Non-pigmented ciliary epithelial cell (primary cell): ENCODE data around the gene SNX9.

Experiments
- DNase-seq: peaks from one replicate; pipeline ENCODE4 v3.0.0-alpha.2; 2010; ENCODE audit warnings: low read depth

SNX9 gene

GRCh38 chr6:157859775-157860504 lies 36.9 kb downstream of the SNX9 start:
- DNase-seq, result no peak

- no peak for DNase-seq
Observed at GRCh38 chr6:157860505-157860991, 37.5 kb downstream of the SNX9 start.

GRCh38 chr6:157861184-157861583 lies 38.1 kb downstream of the SNX9 start:
- no peak for DNase-seq

DNA sequence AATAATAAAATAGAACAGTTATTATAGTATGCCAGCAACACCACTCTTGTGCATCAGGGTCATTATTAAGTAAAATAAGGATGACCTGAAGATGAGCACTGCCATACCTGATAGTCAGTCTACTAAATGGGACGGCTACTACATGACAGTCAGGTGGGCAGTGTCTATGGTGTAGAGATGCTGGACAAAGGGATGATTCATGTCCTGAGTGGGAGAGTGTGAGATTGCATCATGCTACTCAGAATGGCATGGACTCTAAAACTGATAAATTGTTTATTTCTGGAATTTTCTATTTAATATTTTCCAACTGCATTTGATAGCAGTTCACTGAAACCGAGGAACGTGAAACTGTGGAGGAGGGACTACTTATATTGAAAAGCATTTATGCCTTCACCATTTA lies 38.8 kb downstream of the SNX9 start:
- no peak for DNase-seq

DNA sequence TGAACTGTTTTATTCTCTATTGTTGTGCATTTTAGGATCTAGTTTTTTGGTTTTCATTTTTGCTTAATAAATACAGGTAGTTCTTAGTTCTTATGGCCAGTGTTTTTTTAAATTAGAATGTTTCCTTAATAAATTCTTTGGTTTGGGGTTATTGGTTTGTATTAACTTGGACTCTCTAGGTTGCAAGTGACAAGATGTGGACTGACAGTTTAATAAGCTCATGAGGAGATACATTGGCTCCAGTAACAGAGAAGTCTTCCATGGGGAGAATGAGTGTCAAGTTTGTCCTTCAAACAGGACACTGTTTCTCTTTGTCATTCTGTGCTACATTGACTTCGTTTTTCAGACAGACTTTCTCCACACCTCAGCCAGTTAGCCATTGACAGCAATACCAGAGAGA lies 39.7 kb downstream of the SNX9 start:
- DNase-seq, result no peak

DNA sequence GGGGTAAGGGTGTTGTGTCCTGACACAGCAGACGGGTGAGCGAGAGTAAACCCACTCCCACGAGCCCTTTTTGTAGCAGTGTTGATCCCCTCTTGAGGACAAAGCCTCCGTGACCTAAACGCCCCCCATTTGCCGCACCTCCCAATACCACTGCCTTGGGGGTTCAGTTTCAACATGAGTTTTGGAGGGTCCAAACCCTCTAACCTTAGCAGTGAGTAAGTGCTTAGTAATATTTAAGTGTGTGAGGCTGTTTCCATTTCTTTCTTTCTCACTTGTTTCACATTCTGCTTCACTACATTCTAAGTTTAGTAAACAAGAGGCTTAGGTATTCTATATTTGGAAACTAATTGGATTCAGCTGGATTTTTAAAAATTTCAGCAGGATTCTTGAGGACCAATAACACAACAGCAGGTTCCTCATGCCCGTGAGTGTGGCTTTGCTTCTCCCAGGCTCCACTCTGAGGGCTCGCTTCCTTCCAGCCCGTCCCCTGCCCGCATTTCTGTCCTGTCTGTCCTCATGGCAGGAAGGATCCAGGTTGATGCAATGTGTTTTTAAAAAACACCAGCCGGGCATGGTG lies 41.2 kb downstream of the SNX9 start:
- no peak for DNase-seq

- no peak for DNase-seq
Observed at GRCh38 chr6:157865249-157865648, 42.2 kb downstream of the SNX9 start.

GRCh38 chr6:157867155-157867559 lies 44.1 kb downstream of the SNX9 start:
- DNase-seq, result no peak

- DNase-seq, result no peak
Observed at GRCh38 chr6:157867981-157868380, 44.9 kb downstream of the SNX9 start.

DNA sequence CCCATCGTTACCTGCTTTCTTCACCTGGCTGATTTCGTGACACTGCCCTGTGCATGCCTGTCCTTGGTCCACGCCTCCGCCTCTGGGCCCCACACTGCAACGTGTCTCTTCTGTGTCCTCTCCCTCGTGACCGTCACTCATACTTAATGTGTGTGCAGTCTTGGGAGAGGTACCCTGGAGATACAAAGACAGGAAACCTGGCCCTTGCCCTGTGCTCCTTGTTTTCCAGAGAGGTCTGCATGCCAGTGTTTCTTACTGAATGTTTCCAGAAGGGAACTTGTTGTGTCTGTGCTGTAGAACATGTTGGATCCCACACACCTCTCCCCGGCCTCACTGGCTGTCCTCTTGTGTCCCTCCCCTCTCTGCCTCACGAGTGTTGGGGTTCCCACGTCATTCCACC lies 45.8 kb downstream of the SNX9 start:
- DNase-seq, result no peak

- no peak for DNase-seq
Observed at GRCh38 chr6:157869673-157870302, 46.7 kb downstream of the SNX9 start.

DNA sequence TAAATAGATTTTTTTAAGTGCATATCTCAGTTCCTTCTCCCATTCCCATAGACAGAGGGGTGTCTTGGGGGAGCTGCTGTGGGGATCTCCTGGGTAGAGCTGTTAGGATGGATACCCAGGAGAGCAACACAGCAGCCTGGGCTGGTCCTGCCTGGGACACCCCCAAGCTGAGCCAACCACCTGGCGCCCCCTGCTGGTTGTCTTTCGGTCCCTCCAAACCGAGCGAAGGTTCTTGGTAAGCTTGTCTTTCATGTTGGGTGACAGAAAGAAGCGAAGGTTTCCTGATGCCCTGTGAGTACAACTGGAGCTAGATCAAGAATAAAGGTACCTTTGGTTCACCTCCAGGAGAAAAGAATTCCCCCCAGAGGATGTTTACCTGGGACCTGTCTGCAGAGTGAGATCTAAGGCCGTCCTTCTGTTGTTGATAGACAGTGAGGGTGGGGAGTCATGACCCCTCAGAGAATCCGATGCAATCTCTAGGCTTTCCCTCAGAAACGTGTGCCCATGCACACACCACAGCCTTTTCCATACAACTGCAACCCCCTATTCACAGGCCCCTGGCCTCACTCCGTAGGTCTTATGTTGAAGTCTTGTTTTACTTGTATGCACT lies 50.8 kb downstream of the SNX9 start:
- no peak for DNase-seq

GRCh38 chr6:157877149-157877548 lies 54.1 kb downstream of the SNX9 start:
- no peak for DNase-seq

DNA sequence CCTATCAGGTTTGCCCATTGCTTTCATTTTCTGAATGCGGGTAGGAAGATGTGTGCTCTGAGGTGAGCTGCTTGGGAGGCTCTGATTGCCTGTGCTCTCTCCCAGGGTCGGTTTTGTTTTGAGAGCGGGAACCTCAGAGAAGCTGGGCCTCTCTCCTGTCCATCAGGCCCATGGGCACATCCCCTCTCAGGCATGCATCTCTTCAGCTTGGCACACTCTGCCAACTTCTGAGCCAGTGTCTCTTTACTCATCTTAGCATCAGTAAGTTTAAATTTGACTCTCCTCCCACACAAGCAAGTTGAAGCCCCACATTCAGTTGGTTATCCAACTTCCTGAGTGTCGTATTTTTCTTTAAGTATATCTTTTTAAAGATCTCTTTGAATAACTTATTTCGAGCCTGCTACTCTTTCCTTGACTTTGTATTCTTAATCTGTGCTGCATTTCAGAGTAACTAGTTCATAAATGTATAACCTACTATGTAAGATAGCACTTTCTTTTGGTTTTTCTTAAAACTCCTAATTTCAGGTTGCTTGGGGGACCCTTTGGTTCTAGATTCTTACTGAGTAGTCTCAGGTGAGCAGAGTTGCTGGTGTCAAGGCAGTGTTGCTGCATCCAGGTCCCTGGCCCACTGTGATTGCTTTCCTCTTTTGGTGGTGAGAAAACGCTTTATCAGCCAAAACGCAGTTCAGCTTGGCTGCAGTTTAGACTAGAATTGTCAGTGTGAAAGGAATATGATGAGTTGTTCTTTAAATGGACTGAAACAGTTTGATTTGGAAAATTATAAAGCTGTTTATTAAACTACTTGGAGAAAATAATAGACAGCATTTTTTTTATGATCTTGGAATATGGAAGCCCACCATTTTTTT lies 54.8 kb downstream of the SNX9 start:
- DNase-seq, result no peak

DNA sequence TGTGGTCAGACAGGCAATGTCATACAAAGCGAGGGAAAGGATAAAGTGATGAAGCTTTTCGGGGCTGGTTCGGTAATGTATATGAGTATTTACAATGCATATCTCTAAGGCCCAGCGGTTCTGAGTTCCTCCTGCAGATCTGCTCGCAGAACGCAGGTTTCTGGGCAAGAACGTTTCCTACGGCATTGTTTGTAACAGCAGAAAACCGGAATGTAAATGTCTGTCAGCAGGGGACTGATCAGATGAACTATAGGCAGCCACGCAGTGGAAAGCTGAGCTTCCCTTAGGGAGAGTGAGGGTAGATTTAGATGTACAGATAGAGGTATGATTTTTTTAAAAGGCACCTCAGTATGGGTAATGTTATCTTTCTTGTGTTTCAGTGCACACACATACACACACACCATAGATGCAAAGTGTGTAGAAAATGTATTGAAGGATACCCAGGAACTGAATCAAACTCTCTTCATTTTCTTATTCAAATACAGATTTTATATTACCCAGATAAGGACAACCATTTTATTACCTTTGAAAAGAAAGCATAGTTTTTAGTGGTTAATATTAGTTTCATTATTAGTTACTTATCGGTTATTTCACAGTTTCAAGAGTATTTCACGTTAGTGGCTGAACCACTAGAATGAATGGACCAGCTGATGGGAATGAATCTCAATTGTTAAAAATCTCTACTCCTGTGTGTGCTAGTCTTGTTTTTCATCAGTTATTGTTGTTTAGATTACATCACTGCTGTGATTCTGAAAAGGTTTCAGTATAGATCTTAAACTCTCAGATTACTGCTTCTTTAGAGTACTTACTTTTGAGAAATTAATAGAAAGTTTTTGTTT lies 56.2 kb downstream of the SNX9 start:
- DNase-seq, result no peak

DNA sequence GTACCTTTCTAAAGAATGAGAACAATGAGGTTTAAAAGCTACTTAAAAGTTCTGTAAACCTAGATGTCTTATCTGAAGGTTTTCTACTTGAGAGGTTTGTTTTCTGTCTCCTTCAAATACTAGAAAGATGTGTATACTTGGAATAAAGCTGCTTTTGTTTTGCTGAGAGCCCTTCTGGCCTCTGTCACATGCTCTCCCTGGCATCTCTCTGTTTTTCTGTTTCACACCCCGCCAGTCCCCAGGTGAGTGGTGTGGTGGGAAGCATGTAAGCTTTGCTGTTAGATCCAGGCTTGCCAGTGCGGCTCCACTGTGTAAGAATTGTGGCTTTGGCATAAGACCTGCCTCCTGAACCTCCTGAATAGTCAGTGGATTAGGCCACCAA lies 56.8 kb downstream of the SNX9 start:
- DNase-seq, result no peak

GRCh38 chr6:157880534-157880933 lies 57.5 kb downstream of the SNX9 start:
- no peak for DNase-seq

- no peak for DNase-seq
Observed at GRCh38 chr6:157881342-157881741, 58.3 kb downstream of the SNX9 start.

GRCh38 chr6:157884756-157885155 lies 61.7 kb downstream of the SNX9 start:
- no peak for DNase-seq

DNA sequence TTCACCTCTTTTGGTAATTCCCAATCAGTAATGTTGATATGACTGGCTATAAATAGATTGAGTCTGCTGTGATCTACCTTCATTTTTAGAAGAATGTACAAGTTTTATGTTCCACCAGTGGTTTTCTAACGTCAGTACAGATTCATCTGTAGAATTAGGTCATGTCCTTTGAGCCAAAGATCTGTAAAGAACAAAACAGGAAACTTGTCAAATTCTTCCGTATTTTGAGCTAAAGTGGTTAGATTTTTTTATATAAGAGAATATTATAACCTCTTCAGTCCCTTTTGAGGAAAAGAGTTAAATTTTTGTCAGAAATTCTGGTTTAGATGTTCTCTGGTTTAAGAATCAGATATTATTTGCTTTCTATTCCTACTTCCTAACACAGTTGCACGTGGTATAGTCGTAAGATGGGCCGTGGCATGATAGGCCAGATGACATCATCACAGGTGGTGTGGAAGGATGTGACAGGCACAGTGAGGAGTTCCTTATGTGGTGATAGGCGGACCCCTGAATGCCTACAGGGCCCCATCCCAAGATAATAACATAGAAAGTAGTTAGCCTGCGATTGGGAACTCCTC lies 62.3 kb downstream of the SNX9 start:
- no peak for DNase-seq

DNA sequence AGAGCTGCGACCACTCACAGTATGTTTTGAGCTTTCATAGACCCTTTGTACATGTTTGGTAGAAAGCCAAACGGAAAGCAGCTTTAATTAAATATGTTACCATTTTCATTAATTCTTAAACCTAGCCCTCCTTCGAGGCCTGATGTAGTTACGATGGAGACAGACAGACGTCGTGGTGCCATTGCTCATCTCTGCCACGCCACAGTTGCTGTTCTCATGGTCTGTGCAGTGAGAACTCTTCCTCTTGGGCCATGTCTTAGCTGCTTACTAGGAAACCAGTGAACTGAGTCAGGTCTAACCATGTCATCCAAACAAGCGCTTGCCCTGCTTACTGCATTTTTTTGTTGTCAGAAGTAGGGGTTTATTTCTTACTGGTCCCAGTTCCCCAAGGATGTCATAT lies 62.8 kb downstream of the SNX9 start:
- no peak for DNase-seq
